GM20431 (cell line): ENCODE data around the gene PIK3C2G.

Experiments used
- in situ Hi-C: fragments of 300-500 bp; cut with MseI, MboI; formaldehyde crosslinking; loops from one replicate; pipeline ENCODE4 v1.15.0; 2020; ENCODE audit warnings: low sequenced_read_pairs; ENCODE audit not compliant: unreplicated experiment

PIK3C2G gene

GRCh38 chr12:18340186-18340585 is 78.9 kb downstream of the PIK3C2G start:
- in situ Hi-C loops = no loop called here

- in situ Hi-C loops = no loop called here
These were observed 79.5 kb downstream of the PIK3C2G start for GRCh38 chr12:18340786-18341185.

DNA sequence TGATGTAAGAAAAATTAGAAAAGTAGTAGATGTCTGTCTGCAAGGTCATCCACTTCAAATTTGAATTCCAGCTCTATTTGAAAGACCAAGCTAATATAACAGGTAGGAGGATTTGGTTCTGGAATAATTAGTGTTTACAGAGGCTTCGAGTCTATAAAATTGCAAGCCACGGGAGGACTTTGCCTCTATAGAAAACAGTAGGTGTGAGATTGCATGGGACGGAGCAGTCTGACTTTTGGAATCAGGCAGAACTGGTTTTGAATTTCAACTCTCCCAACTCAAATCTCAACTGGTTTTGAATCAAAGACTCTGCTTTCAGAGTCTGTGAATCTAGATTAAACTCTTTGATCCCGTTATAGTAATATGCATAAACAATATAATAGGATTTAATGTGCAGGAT is 82.4 kb downstream of the PIK3C2G start:
- in situ Hi-C loops = no loop called here

GRCh38 chr12:18345021-18345735 is 83.9 kb downstream of the PIK3C2G start:
- in situ Hi-C loops = no loop called here

DNA sequence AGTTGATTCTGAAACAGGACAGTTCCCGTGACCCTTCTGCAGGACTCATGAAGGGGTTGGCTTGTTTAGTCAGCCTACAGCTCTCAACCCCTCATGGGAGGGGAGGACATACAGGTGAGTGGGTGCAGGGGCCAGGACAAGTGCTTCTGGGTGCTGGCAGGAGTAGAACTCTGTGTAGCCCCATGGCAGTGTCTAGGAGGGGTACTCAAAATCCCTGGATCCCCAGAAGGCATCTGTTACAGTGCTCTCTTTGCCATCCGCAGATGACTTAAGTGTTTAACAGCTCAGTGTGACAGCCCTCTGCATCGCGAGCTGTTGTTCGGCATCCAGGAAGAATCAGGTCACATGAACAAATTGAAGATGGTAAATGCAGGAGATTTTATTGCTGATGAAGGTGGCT is 91.0 kb downstream of the PIK3C2G start:
- in situ Hi-C loops = no loop called here

GRCh38 chr12:18355429-18355828 is 94.1 kb downstream of the PIK3C2G start:
- in situ Hi-C loops = no loop called here

DNA sequence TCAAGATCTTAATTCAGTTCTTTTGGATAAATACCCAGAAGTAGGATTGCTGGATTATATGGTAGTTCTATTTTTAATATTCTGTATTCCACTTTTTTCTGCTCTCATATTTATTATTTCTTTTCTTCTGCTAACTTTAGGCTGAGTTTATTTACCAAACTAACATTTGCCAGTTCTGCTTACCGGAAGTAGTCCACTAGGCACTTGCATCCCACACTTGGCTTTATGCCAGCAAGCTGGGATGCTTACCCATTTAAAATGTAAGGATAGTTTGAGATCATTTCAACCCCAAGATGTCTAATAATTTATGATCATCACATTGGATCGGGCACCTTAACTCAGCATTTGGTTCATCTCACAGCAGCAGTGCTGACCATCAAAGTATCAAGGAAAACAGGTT is 96.8 kb downstream of the PIK3C2G start:
- in situ Hi-C loops = no loop called here

DNA sequence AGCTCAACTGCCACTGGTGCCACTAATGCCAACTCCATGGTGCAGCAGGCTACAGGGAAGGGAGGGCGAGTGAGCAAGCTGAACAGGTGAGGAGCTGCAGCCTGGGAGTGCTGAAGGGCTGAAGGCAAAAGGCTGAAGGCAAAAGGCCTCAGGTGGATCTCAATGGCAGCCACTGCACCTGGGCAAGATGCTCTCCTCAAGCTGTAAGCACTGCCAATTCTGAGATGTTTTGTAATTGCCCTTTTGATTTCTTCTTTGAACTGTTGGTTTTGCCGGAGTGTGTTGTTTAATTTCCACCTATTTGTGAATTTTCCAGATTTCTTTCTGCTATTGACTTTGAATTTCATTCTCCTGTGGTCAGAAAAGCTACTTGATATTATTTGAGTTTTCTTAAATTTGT is 97.6 kb downstream of the PIK3C2G start:
- in situ Hi-C loops = no loop called here

DNA sequence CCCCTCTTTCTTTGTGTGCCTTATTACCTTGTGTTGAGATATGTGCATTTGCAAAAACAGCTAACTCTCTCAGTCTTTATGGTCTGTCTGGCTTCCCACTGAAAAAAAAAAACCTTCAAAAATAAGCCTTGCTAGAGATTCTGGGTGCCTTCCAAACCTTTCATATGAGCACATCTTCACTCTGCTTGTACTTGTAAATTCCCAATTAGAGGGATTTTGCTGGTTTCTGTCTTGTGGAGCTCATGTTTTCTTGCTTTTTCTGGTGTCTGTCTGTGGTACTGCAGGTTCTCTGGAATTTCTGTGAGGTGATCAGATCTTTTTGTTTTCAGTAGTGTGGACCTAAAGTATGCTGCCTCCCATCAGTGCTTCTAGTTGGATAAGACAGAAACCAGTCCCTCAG is 100.1 kb downstream of the PIK3C2G start:
- in situ Hi-C loops = no loop called here

- in situ Hi-C loops = no loop called here
These were observed 102.0 kb downstream of the PIK3C2G start for GRCh38 chr12:18363321-18363720.

DNA sequence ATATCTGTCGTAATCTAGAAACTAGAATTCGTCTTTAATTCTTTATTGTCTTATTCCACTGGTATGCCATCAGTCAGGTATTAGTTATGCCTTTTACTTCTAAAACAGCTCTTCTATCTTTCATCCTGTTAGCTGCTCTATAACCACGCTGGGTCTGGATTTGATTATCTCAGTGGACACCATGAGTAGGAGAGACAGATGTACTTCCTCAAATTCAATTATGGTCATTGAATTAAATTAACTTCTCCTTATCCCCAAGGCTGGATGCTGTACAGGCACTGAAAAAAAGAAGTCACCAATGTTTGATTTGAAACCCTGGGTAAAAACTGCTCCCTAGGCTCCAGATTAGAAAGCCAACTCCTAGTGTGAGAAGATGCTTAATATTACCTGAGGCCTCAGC is 107.3 kb downstream of the PIK3C2G start:
- in situ Hi-C loops = no loop called here

GRCh38 chr12:18373181-18373580 is 111.9 kb downstream of the PIK3C2G start:
- in situ Hi-C loops = no loop called here

DNA sequence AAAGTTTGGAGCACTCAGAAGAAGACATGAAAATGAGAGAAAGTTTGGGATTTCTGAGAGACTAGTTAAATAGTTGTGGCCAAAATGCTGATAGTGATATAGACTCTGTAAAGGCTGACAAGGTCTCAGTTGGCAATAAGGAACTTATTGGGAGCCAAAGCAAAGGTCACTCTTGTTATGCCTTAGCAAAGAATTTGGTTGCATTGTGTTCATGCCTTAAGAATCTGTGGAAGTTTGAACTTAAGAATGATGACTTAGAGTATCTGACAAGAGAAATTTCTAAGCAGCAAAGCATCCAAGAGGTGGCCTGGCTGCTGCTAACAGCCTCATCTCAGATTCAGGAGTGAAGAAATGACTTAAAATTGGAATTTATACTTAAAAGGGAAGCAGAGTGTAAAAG is 113.8 kb downstream of the PIK3C2G start:
- in situ Hi-C loops = no loop called here

DNA sequence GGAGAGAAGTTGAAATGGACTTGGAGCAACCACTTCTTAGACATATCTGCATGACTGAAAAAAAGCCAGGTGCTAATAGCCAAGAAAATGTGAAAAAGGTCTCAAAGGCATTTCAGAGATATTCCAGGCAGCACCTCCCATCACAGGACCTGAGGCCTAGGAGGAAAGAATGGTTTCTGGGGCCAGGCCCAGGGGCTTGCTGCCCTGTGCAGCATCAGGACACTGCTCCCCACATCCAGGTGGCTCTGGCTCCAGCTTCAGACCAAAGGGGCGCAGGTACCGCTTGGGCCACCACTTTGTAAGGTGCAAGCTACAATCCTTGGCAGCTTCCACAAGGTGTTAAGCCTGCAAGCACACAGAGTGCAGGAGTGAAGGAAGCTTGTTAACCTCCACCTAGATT is 114.3 kb downstream of the PIK3C2G start:
- in situ Hi-C loops = no loop called here

DNA sequence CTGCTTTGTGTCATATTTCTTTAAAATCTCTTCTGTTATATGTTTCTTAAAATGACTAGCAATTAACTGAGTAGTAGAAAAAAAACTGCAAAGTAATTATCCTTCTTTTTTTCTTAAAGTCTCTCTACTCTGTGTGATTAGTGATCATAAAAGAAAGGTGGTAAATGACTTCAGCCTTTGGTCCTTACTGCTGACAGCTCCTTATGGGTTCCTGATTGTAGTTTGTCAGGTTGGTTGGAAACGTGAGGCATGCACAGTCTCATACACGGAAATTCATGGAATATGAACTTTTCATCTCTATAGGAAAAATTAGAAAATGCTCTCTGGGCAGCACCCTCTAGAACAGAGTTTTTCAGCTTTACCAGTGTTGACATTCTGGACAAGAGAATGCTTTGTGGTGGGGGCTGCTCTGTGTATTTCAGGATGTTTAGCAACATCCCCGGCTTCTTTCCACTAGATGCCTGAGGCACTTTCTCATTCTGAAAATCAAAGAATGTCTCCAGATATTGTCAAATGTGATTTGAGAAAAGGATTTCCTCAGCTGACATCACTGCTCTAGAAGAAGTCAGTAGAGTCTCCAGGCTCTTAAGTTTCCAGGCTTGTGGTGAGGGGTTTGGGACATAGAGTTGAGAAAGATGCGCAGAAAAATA is 121.0 kb downstream of the PIK3C2G start:
- in situ Hi-C loops = no loop called here

DNA sequence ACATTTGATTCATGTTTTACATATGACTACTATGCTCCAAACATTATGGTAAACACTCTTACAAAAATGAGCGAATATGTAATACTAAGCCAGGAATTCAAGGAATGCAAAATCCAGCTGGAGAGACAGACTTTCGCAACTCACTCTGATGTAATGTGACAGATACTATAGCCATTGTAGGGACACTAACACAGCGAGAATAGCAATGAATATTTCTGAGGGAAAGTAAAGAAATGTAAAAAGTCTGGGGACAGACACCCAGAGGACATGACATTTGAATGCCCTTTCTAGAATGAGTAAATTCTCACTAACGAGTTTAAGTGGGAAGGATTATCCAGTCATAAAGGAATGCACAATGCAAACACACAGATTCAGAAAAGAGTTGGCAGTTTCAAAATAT is 121.9 kb downstream of the PIK3C2G start:
- in situ Hi-C loops = no loop called here

DNA sequence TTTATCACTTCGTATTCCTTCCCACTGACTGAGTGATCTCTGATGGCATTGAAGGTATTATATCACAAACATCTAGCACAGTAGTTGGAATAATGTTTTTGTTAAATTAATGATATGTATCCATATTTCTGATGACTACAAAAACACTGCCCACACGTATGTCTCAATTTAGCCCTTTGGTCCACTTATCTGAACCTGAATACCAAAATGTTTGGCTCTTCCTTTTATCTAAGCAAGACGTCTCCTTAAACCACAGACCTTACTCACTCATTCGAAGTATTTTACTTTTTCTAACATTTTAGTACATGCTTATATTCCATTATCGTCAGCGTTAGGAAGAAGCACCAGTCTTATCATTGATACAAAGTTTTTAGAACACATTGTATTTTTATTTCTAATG is 126.4 kb downstream of the PIK3C2G start:
- in situ Hi-C loops = no loop called here

GRCh38 chr12:18389820-18390219 is 128.5 kb downstream of the PIK3C2G start:
- in situ Hi-C loops = no loop called here

DNA sequence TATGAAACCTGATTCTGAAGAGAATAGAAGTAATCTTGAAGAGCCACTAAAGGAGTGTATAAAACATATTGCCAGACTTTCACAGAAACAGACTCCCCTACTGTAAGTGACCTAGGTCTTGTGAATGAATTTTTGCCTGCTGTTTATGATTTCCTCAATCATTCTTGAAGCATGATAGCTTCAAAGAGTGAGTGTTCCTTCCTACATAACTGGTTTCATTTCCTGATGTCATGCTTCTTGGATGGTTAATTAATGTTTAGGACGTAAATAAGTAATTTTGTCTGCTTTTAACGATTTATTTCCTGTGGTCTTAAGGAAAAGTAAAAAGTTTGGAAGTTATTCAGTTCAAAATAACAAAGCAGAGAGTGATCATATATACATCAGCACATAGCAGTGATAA is 129.8 kb downstream of the PIK3C2G start:
- in situ Hi-C loops = no loop called here

- in situ Hi-C loops = no loop called here
These were observed 133.4 kb downstream of the PIK3C2G start for GRCh38 chr12:18394742-18395141.

- in situ Hi-C loops = no loop called here
These were observed 138.9 kb downstream of the PIK3C2G start for GRCh38 chr12:18400186-18400585.
